MM.1S (cell line): ENCODE results near the gene POLR3F.

ENCODE experiments used
- CTCF ChIP-seq: fragments of 300-600 bp; sonication (generic); IDR thresholded peaks from 2 replicates; pipeline ENCODE4 v1.5.1; 2016; ENCODE audit warnings: antibody characterized with exemption, low read length, mixed read lengths
- EZH2 ChIP-seq: fragments of 300-600 bp; sonication (generic); optimal IDR thresholded peaks from 2 replicates; pipeline ENCODE3; 2017; ENCODE audit warnings: low read depth, mild to moderate bottlenecking, antibody characterized with exemption, low read length, mixed read lengths
- EZH2phosphoT487 ChIP-seq: fragments of 300-600 bp; sonication (generic); IDR thresholded peaks from 2 replicates; pipeline ENCODE4 v1.6.1; 2018; ENCODE audit warnings: antibody characterized with exemption, low read length

- TF ChIP-seq CTCF (no peak), EZH2 (no peak), EZH2phosphoT487 (no peak)
Measured at GRCh38 chr20:18481596-18481995, 14.4 kb downstream of the POLR3F start.
